Thyroid gland (tissue), 4 donors: ENCODE results near the gene ATXN7. TPM values are rescaled to one million over a fixed set of nuclear protein-coding genes. Genes with fewer than 3 reads are reported as not detected.

Experiments used
- DNase-seq, 2 donors: peaks; one replicate each; pipeline ENCODE4 v3.0.0-alpha.2; 2019
- H3K27ac ChIP-seq, 3 donors: fragments of 200-600 bp; sonication (generic); 1 replicate in 2 of 3; 2 replicates in 1 of 3; pipeline ENCODE4 v1.5.1; 2016 to 2019; ENCODE audit warnings: mild to moderate bottlenecking in 1 of 3, moderate library complexity in 1 of 3
- H3K27me3 ChIP-seq: fragments of 200-600 bp; sonication (generic); one replicate; pipeline ENCODE4 v1.5.1; 2019
- H3K36me3 ChIP-seq, 2 donors: fragments of 200-600 bp; sonication (generic); one replicate each; pipeline ENCODE4 v1.5.1; 2016 to 2019
- H3K4me1 ChIP-seq, 2 donors: fragments of 200-600 bp; sonication (generic); one replicate each; pipeline ENCODE4 v1.5.1; 2017 to 2019
- H3K4me3 ChIP-seq, 3 donors: fragments of 200-600 bp; sonication (generic); replicated peaks in 1 of 3; 1 replicate in 2 of 3; 2 replicates in 1 of 3; pipeline ENCODE4 v1.5.1; 2016; ENCODE audit warnings: mild to moderate bottlenecking in 1 of 3
- H3K9me3 ChIP-seq: fragments of 200-600 bp; sonication (generic); one replicate; pipeline ENCODE4 v1.5.1; 2017
- CTCF ChIP-seq, 6 experiments: fragments of 200-600 bp in 3 of 6; fragments of 450-650 bp in 3 of 6; sonication (generic) in 3 of 6; IDR thresholded peaks; one replicate each; pipeline ENCODE4 v1.5.1; 2016 to 2019; ENCODE audit warnings: antibody characterized with exemption in 6 of 6, mild to moderate bottlenecking in 2 of 6, inconsistent platforms in 1 of 6, moderate library complexity in 1 of 6
- POLR2A ChIP-seq, 2 donors: fragments of 450-650 bp; IDR thresholded peaks; one replicate each; pipeline ENCODE4 v1.6.1; 2017; ENCODE audit warnings: antibody characterized with exemption in 2 of 2, mild to moderate bottlenecking in 2 of 2, moderate library complexity in 1 of 2
- WGBS, 2 donors: methylation state at CpG; one replicate each; pipeline ENCODE4 v1.1.5; 2017; 5-methylcytosine and 5-hydroxymethylcytosine counted together
- intact Hi-C: fragments of 100-400 bp; cut with DNase I; formaldehyde crosslinking; loops from one replicate; pipeline ENCODE4 v1.15.1; 2023
- total RNA-seq, 4 donors: library from RNA; depleted of rRNA; stranded (reverse); fragments of >200 nt; gene quantifications; one replicate each; pipeline ENCODE4 v1.2.3, GENCODE V29; 2016

Gene ATXN7
- total RNA-seq, 4 donors from 2014 or later = 23.2 to 51.8 (median 33.8) TPM

GRCh38 chr3:63952248-63952594 is 88.6 kb downstream of the ATXN7 start:
- H3K4me3 ChIP-seq = no peak overlapping the region
- no peaks in the 10 kb centered on the region for H3K4me1 ChIP-seq
- no peaks in the 10 kb centered on the region for H3K36me3 ChIP-seq
- 87 to 90% methylated on average over 2 of the region's 2 CpGs for WGBS, 2 donors
- H3K27me3 ChIP-seq = no peaks in the 10 kb centered on the region
- intact Hi-C loops = no loop called here
- H3K9me3 ChIP-seq = no peaks in the 10 kb centered on the region
- TF ChIP-seq CTCF (IDR thresholded peaks at IDR 0.05) = no peak
- no peak for TF ChIP-seq POLR2A (IDR thresholded peaks at IDR 0.05)
- DNase-seq = no peak
- H3K27ac ChIP-seq = no peak overlapping the region

GRCh38 chr3:63954182-63954581 is 90.5 kb downstream of the ATXN7 start:
- no peaks in the 10 kb centered on the region for H3K27me3 ChIP-seq
- DNase-seq = no peak
- no peak overlapping the region for H3K27ac ChIP-seq
- 94 to 95% methylated on average over 5 of the region's 5 CpGs for WGBS, 2 donors
- intact Hi-C loops = no loop called here
- H3K4me3 ChIP-seq = no peak overlapping the region
- H3K4me1 ChIP-seq = no peaks in the 10 kb centered on the region
- no peaks in the 10 kb centered on the region for H3K9me3 ChIP-seq
- TF ChIP-seq POLR2A (IDR thresholded peaks at IDR 0.05) = no peak
- TF ChIP-seq CTCF (IDR thresholded peaks at IDR 0.05) = no peak
- H3K36me3 ChIP-seq = no peaks in the 10 kb centered on the region

- H3K4me3 ChIP-seq = no peak overlapping the region
- TF ChIP-seq CTCF (IDR thresholded peaks at IDR 0.05) (no peak), POLR2A (IDR thresholded peaks at IDR 0.05) (no peak)
- no peaks in the 10 kb centered on the region for H3K27me3 ChIP-seq
- no peak overlapping the region for H3K27ac ChIP-seq
- no peaks in the 10 kb centered on the region for H3K36me3 ChIP-seq
- H3K4me1 ChIP-seq = no peaks in the 10 kb centered on the region
- intact Hi-C loops = no loop called here
- H3K9me3 ChIP-seq = no peaks in the 10 kb centered on the region
- WGBS, 2 donors = 89 to 92% methylated on average over 3 of the region's 3 CpGs
- no peak for DNase-seq
Measured at GRCh38 chr3:63955036-63955650, 91.5 kb downstream of the ATXN7 start.

- no peaks in the 10 kb centered on the region for H3K36me3 ChIP-seq
- H3K9me3 ChIP-seq = no peaks in the 10 kb centered on the region
- no peaks in the 10 kb centered on the region for H3K27me3 ChIP-seq
- H3K4me3 ChIP-seq = no peak overlapping the region
- 95 to 96% methylated on average over 13 of the region's 13 CpGs for WGBS, 2 donors
- H3K27ac ChIP-seq = no peak overlapping the region
- DNase-seq = no peak
- no peak for TF ChIP-seq POLR2A (IDR thresholded peaks at IDR 0.05)
- no peak for TF ChIP-seq CTCF (IDR thresholded peaks at IDR 0.05)
- H3K4me1 ChIP-seq = no peaks in the 10 kb centered on the region
- intact Hi-C loops = no loop called here
Measured at GRCh38 chr3:63955830-63956545, 92.3 kb downstream of the ATXN7 start.

- WGBS, 2 donors = 82 to 85% methylated on average over 3 of the region's 3 CpGs
- DNase-seq = no peak
- no peaks in the 10 kb centered on the region for H3K27me3 ChIP-seq
- no peaks in the 10 kb centered on the region for H3K9me3 ChIP-seq
- peaks cover 0 to 5% of the 10 kb centered on the region in 2 donors for H3K4me1 ChIP-seq
- no peak overlapping the region for H3K27ac ChIP-seq
- H3K36me3 ChIP-seq = no peaks in the 10 kb centered on the region
- intact Hi-C loops = no loop called here
- TF ChIP-seq POLR2A (IDR thresholded peaks at IDR 0.05) (no peak), CTCF (IDR thresholded peaks at IDR 0.05) (no peak)
- no peak overlapping the region for H3K4me3 ChIP-seq
Measured at GRCh38 chr3:63959146-63959545, 95.5 kb downstream of the ATXN7 start.
